ENCODE results near the gene DNAH1. TPM values are rescaled to one million over a fixed set of nuclear protein-coding genes. Genes with fewer than 3 reads are reported as not detected.

Gene DNAH1
- total and polyA plus RNA-seq, 5 donors, result 2.6 to 4.0 (median 3.6) TPM

DNA sequence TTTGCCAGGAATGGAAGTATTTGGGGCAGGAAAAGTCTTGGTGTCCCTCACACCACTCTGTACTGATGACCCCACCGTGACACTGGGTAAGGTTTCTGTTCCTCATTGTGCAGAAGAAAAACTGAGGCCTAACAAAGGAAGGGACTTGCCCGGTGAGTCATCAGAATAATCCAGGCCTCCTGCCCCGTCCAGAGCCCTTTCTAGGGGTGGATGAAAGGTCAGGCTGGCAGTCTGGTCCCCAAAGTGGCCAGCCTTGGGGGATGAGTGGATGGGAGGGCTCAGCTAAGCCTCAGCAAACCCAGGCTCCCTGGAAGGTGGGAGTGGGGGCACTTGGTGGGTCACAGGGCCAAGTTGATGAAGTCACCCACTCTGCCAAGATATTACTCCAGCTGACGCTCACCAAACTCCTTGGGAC lies 2.3 kb upstream of the DNAH1 start:
- Histone ChIP-seq H3K4me3 (ENCODE audit: low read length) (no peak overlapping the region), H3K27ac (ENCODE audit: low read length) (no peak overlapping the region), H3K27me3 (ENCODE audit: control insufficient read depth, insufficient read depth) (no peaks in the 10 kb centered on the region), H3K4me1 (ENCODE audit: control insufficient read depth, insufficient read depth, low read length) (peaks cover 3% of the 10 kb centered on the region), H3K9me3 (ENCODE audit: control insufficient read depth, low read length) (no peaks in the 10 kb centered on the region)
- peak in 2 of 3 donors; percentile 33 to 40 for DNase-seq
- ATAC-seq, result peak; percentile 35 to 79
- intact Hi-C loops (cut with DNase I), result no loop called here
- WGBS, result 52% methylated on average over 4 of the region's 4 CpGs

DNA sequence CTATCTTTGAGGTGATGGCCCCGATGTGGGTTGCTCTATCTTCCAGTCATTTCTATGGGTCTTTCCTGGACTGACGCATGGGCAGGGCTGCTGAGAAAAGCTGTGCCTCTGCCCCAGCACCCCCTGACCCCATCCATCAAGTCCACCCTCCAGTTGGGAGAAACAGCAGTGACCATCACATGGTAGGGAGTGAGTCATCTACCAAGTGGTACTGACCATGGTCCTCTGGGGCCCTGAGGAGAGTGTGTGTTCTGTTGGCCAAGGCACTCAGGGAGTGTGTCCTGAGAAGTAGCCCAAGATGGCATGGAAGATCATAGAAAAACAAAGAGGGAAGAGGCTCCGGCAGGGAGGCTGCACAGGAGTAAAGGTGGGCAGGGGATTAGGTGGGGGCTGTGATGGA lies 1.6 kb upstream of the DNAH1 start:
- no peak overlapping the region for H3K27ac ChIP-seq (ENCODE audit: low read length)
- H3K27me3 ChIP-seq (ENCODE audit: control insufficient read depth, insufficient read depth), result no peaks in the 10 kb centered on the region
- ATAC-seq (no peak), DNase-seq (no peak)
- peaks cover 3% of the 10 kb centered on the region for H3K4me1 ChIP-seq (ENCODE audit: control insufficient read depth, insufficient read depth, low read length)
- 90% methylated on average over 3 of the region's 3 CpGs for WGBS
- no peak overlapping the region for H3K4me3 ChIP-seq (ENCODE audit: low read length)
- intact Hi-C loops (cut with DNase I), result no loop called here
- H3K9me3 ChIP-seq (ENCODE audit: control insufficient read depth, low read length), result no peaks in the 10 kb centered on the region

DNA sequence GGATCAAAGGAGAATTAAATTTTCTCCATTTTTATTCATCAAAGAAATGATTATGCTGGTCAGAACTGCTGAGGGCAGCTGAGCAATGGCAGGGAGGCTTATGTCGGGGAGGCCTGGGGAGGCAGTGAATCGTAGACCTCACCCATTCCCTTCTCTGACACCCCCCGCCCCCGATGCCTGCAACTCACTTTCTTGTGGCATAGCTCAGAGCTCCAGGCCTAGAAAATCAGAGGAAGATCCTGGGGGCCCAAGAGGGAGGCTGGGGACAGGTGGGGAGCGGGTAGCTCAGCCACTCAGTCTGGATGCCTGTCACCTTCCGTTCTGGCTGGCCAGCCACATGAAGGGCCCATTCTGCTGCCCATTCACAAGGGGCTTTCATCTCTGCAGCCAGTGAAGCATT lies 1.1 kb upstream of the DNAH1 start:
- H3K27ac ChIP-seq (ENCODE audit: low read length), result no peak overlapping the region
- WGBS, result 92% methylated on average over 6 of the region's 6 CpGs
- no peaks in the 10 kb centered on the region for H3K9me3 ChIP-seq (ENCODE audit: control insufficient read depth, low read length)
- no peak for ATAC-seq
- no peak overlapping the region for H3K4me3 ChIP-seq (ENCODE audit: low read length)
- intact Hi-C loops (cut with DNase I), result no loop called here
- no peaks in the 10 kb centered on the region for H3K27me3 ChIP-seq (ENCODE audit: control insufficient read depth, insufficient read depth)
- peaks cover 3% of the 10 kb centered on the region for H3K4me1 ChIP-seq (ENCODE audit: control insufficient read depth, insufficient read depth, low read length)
- no peak for DNase-seq

DNA sequence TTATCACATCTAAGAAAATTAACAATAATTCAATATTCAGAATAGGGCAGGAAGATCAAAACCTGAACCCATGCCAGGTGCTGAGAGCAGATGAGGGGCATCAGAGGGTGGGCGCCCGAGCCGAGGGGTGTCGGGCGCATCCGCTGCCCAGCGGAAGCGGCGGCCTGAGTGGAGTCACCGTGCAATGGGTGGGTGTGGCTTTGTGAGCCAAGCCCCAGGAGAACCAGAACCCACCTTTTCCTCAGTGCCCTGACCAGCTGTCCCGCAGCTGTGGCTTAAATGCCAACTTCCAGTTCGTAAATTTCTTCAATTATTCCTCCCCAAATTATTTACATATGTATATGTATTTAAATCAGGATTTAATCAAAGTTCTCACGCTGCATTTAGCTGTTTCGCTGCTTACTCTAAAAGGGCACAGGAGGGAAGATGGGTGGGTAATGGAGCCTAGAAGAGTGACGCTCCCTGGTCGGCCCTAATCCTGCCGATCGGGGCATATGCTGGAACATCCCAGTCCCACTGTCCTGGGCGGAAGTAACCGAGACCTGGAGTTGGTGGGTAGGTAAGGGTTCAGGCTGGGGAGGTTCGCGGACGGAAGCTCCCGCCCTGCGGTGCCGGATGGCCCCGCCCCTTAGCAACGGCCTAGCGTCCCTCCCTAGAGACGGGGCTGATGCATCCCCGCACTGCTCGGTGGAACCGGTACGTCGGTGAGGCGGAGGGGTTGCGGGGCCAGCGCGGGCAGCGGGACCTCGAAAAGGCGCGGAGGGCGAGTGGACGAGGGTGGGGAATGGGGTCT lies 1.3 kb downstream of the DNAH1 start:
- H3K27me3 ChIP-seq (ENCODE audit: control insufficient read depth, insufficient read depth), result no peaks in the 10 kb centered on the region

DNA sequence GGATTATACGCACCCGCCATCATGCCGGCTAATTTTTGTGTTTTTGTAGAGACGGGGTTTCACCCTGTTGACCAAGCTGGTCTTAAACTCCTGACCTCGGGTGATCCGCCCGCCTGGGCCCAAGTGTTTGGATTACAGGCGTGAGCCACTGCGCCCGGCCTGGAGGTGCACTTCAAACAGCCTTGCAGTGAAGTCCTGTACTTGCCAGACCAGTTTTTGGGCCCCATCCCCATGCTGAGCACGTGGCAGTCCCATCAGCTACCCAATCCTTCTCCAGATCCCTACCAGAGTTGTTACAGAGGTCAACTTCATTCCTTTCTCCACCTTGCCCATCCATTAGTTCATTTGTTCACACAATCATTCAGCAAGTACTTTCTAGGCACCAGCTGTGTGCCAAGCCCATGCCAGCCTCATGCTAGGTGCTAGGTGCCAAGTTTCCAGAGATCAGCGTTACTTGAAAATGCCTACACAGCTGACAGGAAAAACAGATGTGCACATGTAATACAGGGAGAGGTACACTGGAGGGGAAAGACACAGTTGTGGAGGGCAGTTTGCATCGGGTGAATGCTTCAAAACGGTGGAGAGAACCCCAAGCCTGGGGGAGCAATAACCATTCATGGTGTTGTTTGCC lies 2.2 kb downstream of the DNAH1 start:
- Histone ChIP-seq H3K9me3 (ENCODE audit: control insufficient read depth, low read length) (no peaks in the 10 kb centered on the region), H3K27ac (ENCODE audit: low read length) (no peak overlapping the region), H3K4me3 (ENCODE audit: low read length) (no peak overlapping the region), H3K27me3 (ENCODE audit: control insufficient read depth, insufficient read depth) (no peaks in the 10 kb centered on the region), H3K4me1 (ENCODE audit: control insufficient read depth, insufficient read depth, low read length) (peaks cover 3% of the 10 kb centered on the region)
- ATAC-seq (no peak), DNase-seq (no peak)
- intact Hi-C loops (cut with DNase I), result no loop called here
- 78% methylated on average over 14 of the region's 14 CpGs for WGBS

More for the DNA sequence above, 1.3 kb downstream of the DNAH1 start:
- peaks cover 3% of the 10 kb centered on the region for H3K4me1 ChIP-seq (ENCODE audit: control insufficient read depth, insufficient read depth, low read length)
- WGBS, result 12% methylated on average over 45 of the region's 45 CpGs
- no peaks in the 10 kb centered on the region for H3K9me3 ChIP-seq (ENCODE audit: control insufficient read depth, low read length)
- peak; percentile 89 to 91 for ATAC-seq
- peak; percentile 72 to 87 (median 85) for DNase-seq
- no peak overlapping the region for H3K27ac ChIP-seq (ENCODE audit: low read length)
- intact Hi-C loops (cut with DNase I), result no loop called here
- peak overlapping the region; percentile 36 for H3K4me3 ChIP-seq (ENCODE audit: low read length)

DNA sequence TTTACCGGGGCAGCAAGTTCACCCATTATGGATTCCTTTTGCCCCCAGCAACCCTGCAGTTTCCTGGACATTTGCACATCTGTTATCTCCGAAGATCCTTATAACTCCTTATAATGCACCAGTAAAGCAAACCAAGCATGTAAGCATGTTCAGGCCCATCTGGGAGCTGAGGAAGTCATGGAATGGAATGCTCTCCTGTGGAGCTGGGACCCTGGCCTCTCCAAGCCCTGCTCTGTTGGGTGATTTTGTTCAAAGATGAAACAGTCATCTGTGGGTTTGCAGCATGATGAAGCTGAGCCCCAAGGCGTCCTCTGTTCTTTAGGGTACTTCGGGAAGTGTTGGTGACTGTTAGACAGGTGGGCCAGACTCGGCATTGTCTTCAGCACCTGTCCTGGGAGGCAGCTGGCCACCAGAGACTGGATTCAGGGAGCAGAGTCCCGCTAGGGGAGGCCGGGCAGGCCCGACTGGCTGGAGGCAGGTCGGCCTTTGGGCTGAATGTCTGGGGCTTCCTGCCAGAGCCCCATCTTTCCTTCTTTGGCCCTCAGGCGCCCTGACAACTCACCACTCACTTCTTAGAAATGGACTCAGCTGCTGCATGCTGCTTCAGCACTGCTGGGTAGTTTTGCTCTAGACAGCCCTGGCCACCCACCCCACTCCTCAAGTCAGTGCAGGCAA lies 3.9 kb downstream of the DNAH1 start:
- H3K9me3 ChIP-seq (ENCODE audit: control insufficient read depth, low read length), result no peaks in the 10 kb centered on the region
- no peak overlapping the region for H3K4me3 ChIP-seq (ENCODE audit: low read length)
- no peaks in the 10 kb centered on the region for H3K4me1 ChIP-seq (ENCODE audit: control insufficient read depth, insufficient read depth, low read length)
- DNase-seq (peak in 1 of 3 donors; percentile 25), ATAC-seq (no peak)
- WGBS, result 85% methylated on average over 10 of the region's 10 CpGs
- intact Hi-C loops (cut with DNase I), result no loop called here
- no peak overlapping the region for H3K27ac ChIP-seq (ENCODE audit: low read length)
- H3K27me3 ChIP-seq (ENCODE audit: control insufficient read depth, insufficient read depth), result no peaks in the 10 kb centered on the region

DNA sequence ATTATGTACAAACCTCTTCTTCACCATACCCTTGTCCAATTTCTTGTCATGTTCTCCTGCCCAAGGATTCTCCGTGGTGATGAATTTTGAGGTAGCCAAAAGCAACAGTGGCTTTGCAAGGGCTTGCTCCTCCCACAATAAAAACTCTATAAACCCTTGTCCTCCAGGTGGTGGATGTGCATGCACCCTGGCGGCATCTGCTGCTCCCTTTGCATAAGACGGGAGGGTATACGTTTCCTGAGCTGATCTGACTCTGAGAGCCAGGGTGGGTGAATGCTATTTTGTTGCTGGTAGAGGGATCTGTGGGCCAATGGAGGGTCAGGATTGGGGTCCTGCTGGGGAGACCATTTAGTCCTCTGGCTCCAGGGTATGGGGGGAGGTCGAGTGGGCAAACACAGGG lies 5.4 kb downstream of the DNAH1 start:
- DNase-seq, result no peak
- Histone ChIP-seq H3K9me3 (ENCODE audit: control insufficient read depth, low read length) (no peaks in the 10 kb centered on the region), H3K27ac (ENCODE audit: low read length) (no peak overlapping the region), H3K4me1 (ENCODE audit: control insufficient read depth, insufficient read depth, low read length) (no peaks in the 10 kb centered on the region), H3K27me3 (ENCODE audit: control insufficient read depth, insufficient read depth) (no peaks in the 10 kb centered on the region), H3K4me3 (ENCODE audit: low read length) (no peak overlapping the region)
- ATAC-seq, result no peak
- intact Hi-C loops (cut with DNase I), result no loop called here
- WGBS, result 81% methylated on average over 5 of the region's 5 CpGs

DNA sequence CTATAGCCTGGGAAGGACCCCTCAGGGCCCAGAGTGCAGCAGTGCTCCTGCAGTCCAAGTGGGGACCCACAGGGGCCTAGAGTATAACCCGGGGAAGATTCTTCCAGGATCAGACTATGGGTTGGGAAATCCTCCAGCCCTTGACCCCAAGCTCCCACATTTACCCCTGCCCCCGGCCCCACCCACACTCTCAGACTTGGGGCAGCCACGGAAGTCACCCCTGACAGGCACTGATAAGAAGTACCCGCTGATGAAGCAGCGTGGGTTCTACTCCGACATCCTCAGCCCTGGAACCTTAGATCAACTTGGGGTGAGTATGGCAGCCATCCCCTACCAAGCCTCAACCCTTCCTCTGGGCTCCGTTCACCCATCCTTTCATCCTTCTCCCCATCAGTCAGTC lies 6.3 kb downstream of the DNAH1 start:
- DNase-seq (no peak), ATAC-seq (no peak)
- Histone ChIP-seq H3K4me1 (ENCODE audit: control insufficient read depth, insufficient read depth, low read length) (no peaks in the 10 kb centered on the region), H3K9me3 (ENCODE audit: control insufficient read depth, low read length) (no peaks in the 10 kb centered on the region), H3K4me3 (ENCODE audit: low read length) (no peak overlapping the region), H3K27ac (ENCODE audit: low read length) (no peak overlapping the region), H3K27me3 (ENCODE audit: control insufficient read depth, insufficient read depth) (no peaks in the 10 kb centered on the region)
- intact Hi-C loops (cut with DNase I), result no loop called here
- 80% methylated on average over 7 of the region's 7 CpGs for WGBS

DNA sequence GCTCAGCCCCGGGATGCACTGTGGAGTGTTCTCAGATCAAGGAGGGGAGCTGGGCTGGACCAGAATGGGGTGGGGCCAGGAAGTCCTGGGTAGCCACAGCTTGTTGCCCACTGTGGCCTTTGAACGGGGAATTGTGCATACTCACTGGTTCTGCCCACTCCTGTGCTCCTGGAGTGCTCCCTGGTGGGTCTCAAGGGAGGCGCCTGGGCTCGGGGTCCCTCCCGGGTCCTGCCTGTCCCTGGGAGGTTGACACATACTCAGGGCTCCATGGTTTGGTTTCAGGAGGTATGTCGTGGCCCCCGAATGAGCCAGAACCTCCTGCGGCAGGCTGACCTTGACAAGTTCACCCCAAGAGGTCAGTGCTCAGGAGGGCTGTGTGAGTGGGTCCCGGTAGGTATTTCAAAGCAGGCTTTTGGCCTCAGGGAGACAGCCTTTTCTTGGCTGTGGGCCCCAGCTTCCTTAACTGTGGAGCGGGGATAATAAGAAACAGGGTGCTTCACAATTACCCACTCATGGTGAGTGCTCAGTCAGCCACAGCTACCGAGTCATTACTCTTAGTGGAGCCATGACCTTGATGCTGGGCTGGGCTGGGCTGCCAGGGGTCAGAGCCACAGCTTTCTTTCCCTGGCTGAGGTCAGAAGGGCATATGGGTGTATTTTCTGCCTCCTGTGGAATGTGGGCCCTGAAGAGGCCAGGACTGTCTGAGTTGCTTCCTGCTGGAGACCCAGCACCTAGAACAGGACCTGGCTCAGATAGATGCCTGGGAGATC lies 7.6 kb downstream of the DNAH1 start:
- H3K27ac ChIP-seq (ENCODE audit: low read length), result no peak overlapping the region
- DNase-seq (peak in 1 of 3 donors; percentile 28), ATAC-seq (no peak)
- 86% methylated on average over 11 of the region's 11 CpGs for WGBS
- no peaks in the 10 kb centered on the region for H3K27me3 ChIP-seq (ENCODE audit: control insufficient read depth, insufficient read depth)
- intact Hi-C loops (cut with DNase I), result no loop called here
- H3K4me3 ChIP-seq (ENCODE audit: low read length), result no peak overlapping the region
- H3K4me1 ChIP-seq (ENCODE audit: control insufficient read depth, insufficient read depth, low read length), result no peaks in the 10 kb centered on the region
- no peaks in the 10 kb centered on the region for H3K9me3 ChIP-seq (ENCODE audit: control insufficient read depth, low read length)

DNA sequence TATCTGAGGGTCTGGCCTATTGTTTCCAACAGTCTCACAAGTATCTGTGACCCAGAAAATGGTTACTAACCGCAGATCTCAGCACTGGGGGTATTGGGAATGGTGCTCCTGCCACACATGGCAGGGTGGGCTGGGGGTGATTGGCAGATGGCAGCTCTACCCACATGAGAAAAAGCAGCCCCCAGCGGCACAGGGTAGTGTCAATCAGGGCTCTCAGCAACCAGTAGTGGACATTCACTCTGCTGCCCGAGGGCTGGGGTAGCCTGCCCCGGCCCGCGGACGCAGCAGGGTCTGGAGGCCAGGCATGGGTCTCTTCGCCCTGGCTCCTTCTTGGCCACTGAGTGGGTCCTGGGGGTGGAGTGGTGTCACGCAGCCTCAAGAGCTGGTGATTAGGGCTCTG lies 8.6 kb downstream of the DNAH1 start:
- no peaks in the 10 kb centered on the region for H3K9me3 ChIP-seq (ENCODE audit: control insufficient read depth, low read length)
- ATAC-seq (no peak), DNase-seq (no peak)
- 93% methylated on average over 9 of the region's 9 CpGs for WGBS
- H3K4me3 ChIP-seq (ENCODE audit: low read length), result no peak overlapping the region
- intact Hi-C loops (cut with DNase I), result no loop called here
- no peak overlapping the region for H3K27ac ChIP-seq (ENCODE audit: low read length)
- H3K27me3 ChIP-seq (ENCODE audit: control insufficient read depth, insufficient read depth), result no peaks in the 10 kb centered on the region
- H3K4me1 ChIP-seq (ENCODE audit: control insufficient read depth, insufficient read depth, low read length), result no peaks in the 10 kb centered on the region

DNA sequence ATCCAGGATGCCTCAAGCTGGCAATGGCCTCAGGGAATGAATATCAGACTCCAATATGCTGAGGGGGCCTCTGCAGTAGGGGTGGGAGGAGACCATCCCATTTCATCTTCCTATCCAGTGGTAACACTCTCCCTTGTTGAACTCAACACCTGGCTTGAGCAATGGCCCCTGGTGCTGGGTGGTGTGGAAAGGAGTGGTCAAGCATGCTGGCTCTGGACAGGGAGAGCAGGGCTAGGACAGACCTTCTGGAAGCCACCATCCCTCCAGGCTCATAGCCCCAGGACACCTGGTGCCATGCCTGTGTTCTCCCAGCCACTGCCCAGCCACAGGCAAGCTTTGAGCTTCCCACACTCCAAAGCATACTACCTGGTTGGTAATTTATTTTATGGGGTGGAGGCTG lies 9.6 kb downstream of the DNAH1 start:
- Histone ChIP-seq H3K4me1 (ENCODE audit: control insufficient read depth, insufficient read depth, low read length) (no peaks in the 10 kb centered on the region), H3K27me3 (ENCODE audit: control insufficient read depth, insufficient read depth) (no peaks in the 10 kb centered on the region), H3K27ac (ENCODE audit: low read length) (no peak overlapping the region), H3K9me3 (ENCODE audit: control insufficient read depth, low read length) (no peaks in the 10 kb centered on the region), H3K4me3 (ENCODE audit: low read length) (no peak overlapping the region)
- ATAC-seq (no peak), DNase-seq (no peak)
- intact Hi-C loops (cut with DNase I), result no loop called here
